Transverse colon (tissue), 4 donors: ENCODE data around the gene VSNL1. TPM values are rescaled to one million over a fixed set of nuclear protein-coding genes. Genes with fewer than 3 reads are reported as not detected.

Experiments used
- DNase-seq: peaks from one replicate; pipeline ENCODE4 v3.0.0-alpha.2; 2019
- H3K27ac ChIP-seq, 4 donors: fragments of 200-600 bp; sonication (generic); 2 replicates each; pipeline ENCODE4 v1.5.1; 2016 to 2018; ENCODE audit warnings: inconsistent platforms in 4 of 4
- H3K27me3 ChIP-seq: fragments of 200-600 bp; sonication (generic); 2 replicates; pipeline ENCODE4 v1.5.1; 2017; ENCODE audit warnings: inconsistent platforms
- H3K36me3 ChIP-seq, 4 donors: fragments of 200-600 bp; sonication (generic); 2 replicates each; pipeline ENCODE4 v1.5.1; 2017 to 2019; ENCODE audit warnings: inconsistent platforms in 4 of 4
- H3K4me1 ChIP-seq, 4 donors: fragments of 200-600 bp; sonication (generic); 2 replicates each; pipeline ENCODE4 v1.5.1; 2017 to 2020; ENCODE audit warnings: inconsistent platforms in 4 of 4
- H3K4me3 ChIP-seq, 4 donors: fragments of 200-600 bp; sonication (generic); 1 replicate in 1 of 4; 2 replicates in 3 of 4; pipeline versions ENCODE4 v1.5.1 to v1.6.1; 2017 to 2019; ENCODE audit warnings: inconsistent platforms in 4 of 4
- H3K9me3 ChIP-seq, 2 donors: fragments of 200-600 bp; sonication (generic); 2 replicates each; pipeline ENCODE4 v1.5.1; 2017 to 2019; ENCODE audit warnings: inconsistent platforms in 2 of 2
- EP300 ChIP-seq: sonication (generic); formaldehyde crosslinking; IDR thresholded peaks from one replicate; pipeline ENCODE4 v1.6.1; 2017; ENCODE audit warnings: antibody characterized with exemption, low read depth
- POLR2A ChIP-seq: fragments of 450-650 bp; IDR thresholded peaks from one replicate; pipeline ENCODE4 v1.6.1; 2016; ENCODE audit warnings: antibody characterized with exemption, mild to moderate bottlenecking, moderate library complexity
- POLR2AphosphoS5 ChIP-seq, 3 donors: sonication (generic); formaldehyde crosslinking; IDR thresholded peaks; one replicate each; pipeline ENCODE4 v1.6.1; 2016; ENCODE audit warnings: antibody characterized with exemption in 3 of 3
- WGBS, 2 donors: methylation state at CpG; one replicate each; pipeline ENCODE4 v1.1.5; 2018; ENCODE audit warnings: low coverage in 1 of 2; 5-methylcytosine and 5-hydroxymethylcytosine counted together
- in situ Hi-C, 4 donors: fragments of 200-750 bp; cut with MboI; loops; one replicate each; pipeline versions ENCODE4 v1.15.0 to v1.15.1; 2017; ENCODE audit warnings: low sequenced_read_pairs in 3 of 4, low pct_ligation_motif_present in 1 of 4, low pct_unique_long_range_greater_than_20kb in 1 of 4
- intact Hi-C: fragments of 100-400 bp; cut with DNase I; formaldehyde crosslinking; loops from one replicate; pipeline ENCODE4 v1.15.1; 2023; ENCODE audit warnings: low total_unique reads
- total RNA-seq, 4 donors: library from RNA; depleted of rRNA; stranded (reverse); fragments of >200 nt; gene quantifications; one replicate each; pipeline ENCODE4 v1.1.0, GENCODE V29; 2016
- TF ChIP-seq, protein P1 (sequence below), 5 experiments: fragments of 200-600 bp in 3 of 5; fragments of 450-650 bp in 2 of 5; sonication (generic) in 3 of 5; IDR thresholded peaks; 1 replicate in 2 of 5; 2 replicates in 3 of 5; pipeline ENCODE4 v1.5.1; 2016 to 2017; ENCODE audit warnings: antibody characterized with exemption in 5 of 5, inconsistent platforms in 3 of 5, mild to moderate bottlenecking in 2 of 5, moderate library complexity in 1 of 5

VSNL1 gene
- total RNA-seq, 4 donors from 2014 or later, result 0.96 to 1.1 TPM; not detected in 2

DNA sequence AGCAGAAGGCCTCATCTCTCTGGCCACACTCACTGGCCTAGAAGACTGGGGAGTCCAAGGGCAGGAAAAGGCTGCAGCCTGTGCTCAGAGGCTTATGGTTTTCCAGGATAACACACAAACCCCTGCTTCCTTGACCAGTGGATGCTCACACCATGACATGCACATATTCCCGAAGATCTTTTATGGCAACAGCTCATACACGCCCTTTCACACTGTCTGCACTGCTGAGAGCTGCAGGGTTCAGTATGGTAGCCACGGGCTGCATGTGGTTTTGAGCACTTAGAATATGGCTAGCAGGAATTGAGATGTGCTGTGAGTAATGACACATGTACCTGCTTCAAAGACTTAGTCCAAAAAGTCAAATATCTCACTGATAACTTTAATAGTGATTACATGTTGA lies 95.8 kb downstream of the VSNL1 start:
- in situ Hi-C loops (no loop called here), intact Hi-C loops (no loop called here)
- no peak overlapping the region for H3K27ac ChIP-seq
- no peak for DNase-seq
- H3K9me3 ChIP-seq, result no peaks in the 10 kb centered on the region
- no peak for TF ChIP-seq POLR2A
- no peak for TF ChIP-seq EP300
- no peak for TF ChIP-seq POLR2AphosphoS5 (IDR thresholded peaks at IDR 0.05)
- TF ChIP-seq, protein P1, sequence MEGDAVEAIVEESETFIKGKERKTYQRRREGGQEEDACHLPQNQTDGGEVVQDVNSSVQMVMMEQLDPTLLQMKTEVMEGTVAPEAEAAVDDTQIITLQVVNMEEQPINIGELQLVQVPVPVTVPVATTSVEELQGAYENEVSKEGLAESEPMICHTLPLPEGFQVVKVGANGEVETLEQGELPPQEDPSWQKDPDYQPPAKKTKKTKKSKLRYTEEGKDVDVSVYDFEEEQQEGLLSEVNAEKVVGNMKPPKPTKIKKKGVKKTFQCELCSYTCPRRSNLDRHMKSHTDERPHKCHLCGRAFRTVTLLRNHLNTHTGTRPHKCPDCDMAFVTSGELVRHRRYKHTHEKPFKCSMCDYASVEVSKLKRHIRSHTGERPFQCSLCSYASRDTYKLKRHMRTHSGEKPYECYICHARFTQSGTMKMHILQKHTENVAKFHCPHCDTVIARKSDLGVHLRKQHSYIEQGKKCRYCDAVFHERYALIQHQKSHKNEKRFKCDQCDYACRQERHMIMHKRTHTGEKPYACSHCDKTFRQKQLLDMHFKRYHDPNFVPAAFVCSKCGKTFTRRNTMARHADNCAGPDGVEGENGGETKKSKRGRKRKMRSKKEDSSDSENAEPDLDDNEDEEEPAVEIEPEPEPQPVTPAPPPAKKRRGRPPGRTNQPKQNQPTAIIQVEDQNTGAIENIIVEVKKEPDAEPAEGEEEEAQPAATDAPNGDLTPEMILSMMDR (IDR thresholded peaks at IDR 0.05), result no peak
- no peak overlapping the region for H3K4me3 ChIP-seq
- WGBS, 2 donors, result 78% methylated on average over 3 of the region's 3 CpGs; no CpG with 5 or more reads in 1 of the 2 donors
- H3K4me1 ChIP-seq, result no peaks in the 10 kb centered on the region
- no peaks in the 10 kb centered on the region for H3K36me3 ChIP-seq
- H3K27me3 ChIP-seq, result no peaks in the 10 kb centered on the region

DNA sequence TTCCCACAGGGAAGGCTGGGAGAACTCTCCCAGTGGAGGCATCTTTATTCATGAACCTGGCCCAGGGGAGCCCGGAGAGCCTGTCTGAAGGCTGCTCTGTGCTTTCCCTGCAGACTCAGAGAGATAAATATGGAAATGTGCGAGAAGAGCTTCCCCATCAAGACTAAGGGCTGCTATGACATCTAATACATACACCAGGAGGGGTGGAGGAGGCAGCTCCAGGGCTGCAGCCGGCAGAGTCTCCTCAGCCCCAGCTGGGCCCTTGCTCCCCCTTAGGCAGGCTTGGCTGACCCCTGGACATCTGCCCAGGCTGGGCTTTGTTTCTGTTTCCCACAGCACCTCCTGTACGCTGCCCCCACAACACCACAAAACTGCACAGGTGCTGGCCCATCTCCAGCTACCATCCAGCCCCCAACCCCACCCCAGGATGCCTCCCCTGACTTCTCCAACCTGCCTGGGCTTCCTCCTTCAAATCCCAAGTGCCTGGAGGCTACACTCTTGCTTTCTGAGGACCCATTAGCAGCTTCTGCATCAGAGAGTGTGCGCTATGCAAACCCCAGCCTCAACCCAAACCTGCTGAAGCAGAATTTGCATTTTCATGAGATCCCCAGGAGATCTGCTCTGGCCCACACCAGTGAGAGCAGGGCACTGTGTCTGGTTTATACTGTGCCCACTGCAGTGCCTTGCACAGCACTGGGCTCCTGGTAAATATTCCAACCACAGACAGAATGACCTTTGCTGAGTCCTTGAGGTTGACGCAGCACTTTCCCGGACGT lies 96.8 kb downstream of the VSNL1 start:
- no peaks in the 10 kb centered on the region for H3K9me3 ChIP-seq
- H3K4me3 ChIP-seq, result no peak overlapping the region
- no peak overlapping the region for H3K27ac ChIP-seq
- TF ChIP-seq, protein P1 (IDR thresholded peaks at IDR 0.05), result no peak
- TF ChIP-seq POLR2AphosphoS5 (IDR thresholded peaks at IDR 0.05) (no peak), POLR2A (no peak), EP300 (no peak)
- in situ Hi-C loops, result no loop called here
- no peaks in the 10 kb centered on the region for H3K4me1 ChIP-seq
- no peak for DNase-seq
- WGBS, 2 donors, result 76 to 100% methylated on average over 1 to 7 of the region's 8 CpGs
- no peaks in the 10 kb centered on the region for H3K27me3 ChIP-seq
- no peaks in the 10 kb centered on the region for H3K36me3 ChIP-seq
- intact Hi-C loops, result no loop called here

DNA sequence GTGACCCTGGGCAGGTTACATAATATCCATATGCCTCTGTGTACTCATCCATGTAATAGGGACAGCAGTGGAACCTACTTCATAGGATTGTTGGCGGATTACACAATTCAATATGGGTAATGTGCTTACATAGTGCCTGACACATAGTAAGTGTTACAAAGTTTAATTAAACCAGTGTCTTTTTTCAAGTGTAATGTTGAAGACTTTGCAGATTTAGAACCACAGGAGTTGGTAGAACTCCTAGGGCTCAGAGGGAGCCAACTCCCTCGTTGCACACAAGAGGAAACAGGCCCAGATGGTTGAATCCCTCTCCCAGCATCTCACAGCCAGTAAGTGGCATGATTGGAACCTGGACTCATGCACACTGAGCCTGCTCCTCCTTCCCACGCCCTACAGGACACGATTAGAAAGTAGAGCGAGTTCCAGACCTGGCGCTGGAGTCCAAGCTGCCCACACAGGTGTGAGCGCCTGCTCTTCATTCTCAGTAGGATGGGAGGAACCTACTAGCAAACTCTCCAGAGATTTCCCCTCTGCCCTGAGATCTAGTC lies 97.8 kb downstream of the VSNL1 start:
- no peak for TF ChIP-seq POLR2A
- TF ChIP-seq, protein P1 (IDR thresholded peaks at IDR 0.05), result no peak
- TF ChIP-seq EP300, result no peak
- no peak for TF ChIP-seq POLR2AphosphoS5 (IDR thresholded peaks at IDR 0.05)
- intact Hi-C loops (no loop called here), in situ Hi-C loops (no loop called here)
- no peak overlapping the region for H3K27ac ChIP-seq
- no peak overlapping the region for H3K4me3 ChIP-seq
- H3K4me1 ChIP-seq, result peaks cover 0 to 5% (median 0%) of the 10 kb centered on the region in 4 donors
- 88 to 100% methylated on average over 1 to 7 of the region's 7 CpGs for WGBS, 2 donors
- no peaks in the 10 kb centered on the region for H3K9me3 ChIP-seq
- no peaks in the 10 kb centered on the region for H3K36me3 ChIP-seq
- H3K27me3 ChIP-seq, result no peaks in the 10 kb centered on the region
- no peak for DNase-seq

DNA sequence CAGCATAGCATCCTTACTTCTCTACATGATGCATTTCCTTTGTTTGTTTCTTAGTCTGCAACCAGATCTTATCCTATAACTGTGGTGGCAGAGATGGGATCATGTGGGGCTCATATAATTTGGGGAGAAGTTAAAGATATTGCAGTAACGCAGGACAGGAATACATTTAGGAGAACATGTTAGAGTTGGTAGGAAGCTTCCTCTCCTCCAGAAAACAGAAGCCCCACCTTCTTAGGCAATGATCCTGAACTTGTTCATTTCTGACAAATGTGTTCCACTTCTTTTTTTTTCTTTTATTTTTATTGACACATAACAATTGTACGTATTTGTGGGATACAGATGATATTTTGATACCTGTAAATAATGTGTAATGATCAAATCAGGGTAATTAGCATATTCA lies 99.9 kb downstream of the VSNL1 start:
- no peak overlapping the region for H3K4me3 ChIP-seq
- intact Hi-C loops (no loop called here), in situ Hi-C loops (no loop called here)
- 96 to 100% methylated on average over 2 of the region's 2 CpGs for WGBS, 2 donors
- H3K4me1 ChIP-seq, result peaks cover 0 to 9% (median 5%) of the 10 kb centered on the region in 4 donors
- no peaks in the 10 kb centered on the region for H3K9me3 ChIP-seq
- no peak for DNase-seq
- TF ChIP-seq POLR2AphosphoS5 (IDR thresholded peaks at IDR 0.05) (no peak), POLR2A (no peak)
- TF ChIP-seq, protein P1 (IDR thresholded peaks at IDR 0.05), result no peak
- no peak overlapping the region for H3K27ac ChIP-seq
- H3K27me3 ChIP-seq, result no peaks in the 10 kb centered on the region
- no peaks in the 10 kb centered on the region for H3K36me3 ChIP-seq
